TTC549 (cell line): ENCODE results near the gene ITK.
"Not testable (repeated sequence)": the region's sequence is repeated elsewhere in the genome, so short reads cannot be mapped to it uniquely, and the experiment has no call there.

ENCODE experiments used
- FAIRE-seq: peaks from 2 replicates; lab custom pipeline; 2012; peaks lifted over from hg19 to GRCh38; lab: Jason Lieb, UNC

The ITK gene

DNA sequence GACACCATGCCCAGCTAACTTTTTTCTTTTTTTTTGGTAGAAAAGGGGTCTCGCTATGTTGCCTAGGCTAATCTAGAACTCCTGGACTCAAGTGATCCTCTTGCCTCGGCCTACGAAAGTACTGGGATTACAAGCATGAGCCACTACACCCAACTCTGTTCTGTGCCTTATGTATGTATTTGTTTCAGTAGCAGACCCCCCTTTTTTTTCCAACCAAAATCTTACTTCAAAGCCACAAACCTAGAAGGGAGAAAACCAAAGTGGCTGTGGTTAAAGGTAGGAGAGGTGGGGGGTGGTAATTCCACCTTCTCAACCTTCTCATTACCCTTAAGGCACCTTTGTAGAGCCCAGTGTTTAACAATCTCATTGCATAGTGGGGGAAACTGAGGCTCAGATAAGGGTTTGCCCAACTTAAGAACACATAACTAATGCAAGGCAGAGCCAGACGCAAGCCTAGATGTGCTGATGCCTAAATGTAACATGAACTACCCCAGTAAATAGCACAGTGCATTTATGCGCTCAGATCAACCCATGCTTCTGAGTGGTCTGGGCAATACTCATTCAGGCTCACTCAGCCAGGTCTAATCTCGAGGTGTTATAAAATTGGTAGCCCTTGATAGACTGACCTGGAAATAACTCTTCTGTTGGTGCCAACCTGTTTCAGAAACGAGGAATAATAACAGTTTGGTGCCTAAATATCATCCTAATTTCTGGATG, 33.0 kb downstream of the ITK start:
- no peak for FAIRE-seq

DNA sequence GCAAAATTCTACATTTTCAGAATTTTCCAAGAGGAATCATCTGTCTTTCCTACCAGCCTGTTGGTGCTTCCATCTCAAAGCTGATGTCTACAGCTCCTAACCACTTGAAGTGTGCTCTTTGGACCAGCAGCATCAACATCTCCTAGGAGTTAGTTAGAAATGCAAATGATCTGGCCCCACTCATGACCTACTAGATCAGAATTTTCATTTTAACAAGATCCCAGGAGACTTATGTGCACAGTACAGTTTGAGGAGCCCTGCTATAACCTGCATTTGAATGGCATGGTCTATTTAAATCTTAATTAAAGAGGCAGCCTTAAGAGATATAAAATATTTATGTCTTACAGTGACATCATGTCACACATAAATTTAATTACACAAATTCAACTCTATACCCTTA, 33.8 kb downstream of the ITK start:
- no peak for FAIRE-seq

GRCh38 chr5:157214861-157215513, 34.3 kb downstream of the ITK start:
- no peak for FAIRE-seq

DNA sequence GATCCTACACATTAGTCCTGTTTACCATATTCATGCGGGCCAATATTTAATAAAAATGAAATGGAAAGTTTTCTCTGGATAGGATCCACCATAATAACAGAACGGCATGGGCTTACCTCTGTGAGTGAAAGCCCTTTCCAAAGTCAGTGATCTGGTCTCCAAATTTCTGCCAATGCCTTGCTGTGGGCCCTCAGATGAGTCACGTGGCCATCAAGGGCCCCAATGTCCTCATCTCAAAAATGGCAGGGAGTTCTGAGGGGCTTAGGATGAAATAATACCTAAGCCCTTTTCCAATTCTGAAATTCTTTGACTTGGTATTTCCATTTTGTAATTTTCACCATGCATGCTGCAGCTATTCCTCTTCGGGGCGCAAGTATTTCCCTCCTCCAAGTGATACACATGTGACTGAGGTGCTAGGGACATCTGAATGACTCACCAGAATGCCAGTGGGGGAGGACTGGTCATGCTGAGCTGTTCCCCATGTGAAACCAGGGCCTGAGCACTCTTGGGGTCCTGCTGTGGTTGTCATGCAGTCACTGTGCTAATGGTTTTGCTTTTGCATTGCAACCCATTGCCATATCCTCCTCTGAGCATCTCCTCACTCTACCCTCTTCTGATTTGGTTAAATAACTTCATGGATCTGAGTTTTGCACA, 35.0 kb downstream of the ITK start:
- FAIRE-seq: no peak

DNA sequence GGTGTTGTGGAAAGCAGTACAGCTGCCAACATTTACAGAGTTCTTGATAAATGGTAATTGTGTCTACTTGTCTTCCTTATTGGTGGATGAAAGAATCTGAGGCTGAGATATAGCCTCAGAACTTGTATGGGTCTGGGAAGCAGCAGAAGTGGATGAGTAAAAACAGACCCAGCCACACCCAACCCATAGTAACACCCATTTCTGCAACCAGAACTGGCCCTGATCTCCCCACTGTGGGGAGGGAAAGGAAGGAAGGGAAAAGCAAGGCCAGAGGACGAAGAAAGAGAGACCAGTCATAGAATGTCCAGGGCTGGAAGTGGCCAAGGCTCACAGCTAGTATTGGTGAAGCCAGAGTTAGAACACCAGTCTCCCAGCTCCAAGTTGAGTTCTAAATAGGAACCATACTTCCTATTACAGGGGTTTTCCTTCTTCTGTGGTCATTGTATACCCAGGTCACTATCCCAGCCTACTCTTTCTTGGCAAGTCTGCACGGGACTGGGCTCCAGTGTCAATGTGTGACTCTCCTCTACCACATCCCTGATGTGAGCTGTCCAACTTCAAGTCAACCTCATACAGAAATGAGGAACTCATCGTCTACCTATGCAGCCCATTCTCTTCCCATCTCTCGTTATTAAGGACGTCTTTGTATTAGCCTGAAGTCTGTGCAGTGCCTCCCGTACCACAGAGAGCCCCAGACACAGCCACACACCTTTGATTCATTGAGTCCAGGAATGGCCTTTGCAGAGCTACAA, 35.9 kb downstream of the ITK start:
- no peak for FAIRE-seq

DNA sequence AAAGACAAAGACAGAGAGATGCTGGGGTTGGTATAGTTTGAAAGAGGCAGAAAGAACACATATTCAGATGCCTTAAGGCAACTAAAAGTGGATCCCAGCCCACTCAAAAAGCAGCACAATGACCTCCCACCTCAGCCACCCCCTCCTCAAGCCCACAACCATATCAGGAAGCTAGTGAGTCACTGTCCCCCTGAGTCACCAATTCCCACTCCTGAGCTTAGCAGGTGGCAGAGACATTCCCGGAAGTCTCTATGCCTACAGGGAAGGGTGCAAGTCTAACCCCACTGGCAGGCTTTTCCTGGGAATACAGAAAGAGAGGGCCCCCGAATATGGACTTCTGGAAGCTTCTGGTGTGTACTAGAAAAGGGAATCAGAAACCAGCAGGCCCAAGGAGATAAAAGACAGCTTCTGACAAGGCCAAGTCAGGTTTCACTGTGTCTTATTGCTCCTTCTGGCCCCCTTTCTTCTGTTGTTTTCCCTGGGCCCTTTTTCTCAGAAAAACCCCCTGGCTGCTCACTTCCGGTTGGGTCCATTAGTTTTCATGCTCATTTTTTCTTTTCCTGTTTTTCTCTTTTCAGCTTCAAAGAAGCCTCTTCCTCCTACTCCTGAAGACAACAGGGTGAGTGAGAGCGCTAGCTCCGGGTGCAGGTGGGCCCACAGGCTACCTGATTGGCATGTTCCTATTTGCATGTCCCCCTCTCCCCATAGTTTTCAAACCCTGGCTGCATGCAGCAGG, 36.8 kb downstream of the ITK start:
- FAIRE-seq: no peak

DNA sequence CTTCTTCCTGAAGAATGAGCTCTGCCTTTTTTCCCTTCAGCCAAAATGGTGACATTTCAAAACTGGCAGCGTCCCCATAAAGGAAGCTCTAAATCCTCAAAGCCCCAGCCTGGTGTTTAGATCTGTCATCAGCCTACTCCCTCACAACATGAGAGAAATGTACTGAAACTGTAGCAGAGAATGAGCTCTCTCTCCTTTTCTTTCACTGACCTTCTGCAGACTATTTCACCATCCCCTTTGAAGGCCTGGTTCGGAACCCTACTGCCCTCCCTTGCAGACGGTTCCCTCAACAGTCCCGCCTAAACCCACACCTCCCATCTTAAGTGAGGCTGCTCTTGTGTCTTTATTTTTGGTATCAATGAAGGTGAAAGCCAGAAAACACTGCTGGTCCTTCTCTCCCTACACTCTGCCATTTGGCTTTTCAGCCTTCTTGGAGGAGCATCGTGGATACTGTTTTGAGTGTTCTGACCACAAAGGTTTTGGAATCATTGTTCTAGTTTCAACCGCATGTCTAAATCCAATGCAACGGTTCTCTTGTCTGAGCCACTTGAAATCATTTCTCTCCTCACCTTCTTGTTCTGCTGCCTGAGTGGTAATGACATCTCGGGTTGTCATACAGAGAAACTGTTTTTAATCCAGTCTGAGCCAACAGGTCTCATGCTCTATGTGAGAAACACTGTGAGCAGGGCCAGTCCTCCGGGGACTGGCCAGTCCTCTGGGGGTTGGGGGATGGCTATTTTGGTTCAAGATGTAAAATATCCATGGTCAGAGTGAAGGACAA, 39.0 kb downstream of the ITK start:
- FAIRE-seq: no peak

GRCh38 chr5:157221959-157222358, 41.3 kb downstream of the ITK start:
- FAIRE-seq: no peak

GRCh38 chr5:157222506-157223230, 42.0 kb downstream of the ITK start:
- no peak for FAIRE-seq

DNA sequence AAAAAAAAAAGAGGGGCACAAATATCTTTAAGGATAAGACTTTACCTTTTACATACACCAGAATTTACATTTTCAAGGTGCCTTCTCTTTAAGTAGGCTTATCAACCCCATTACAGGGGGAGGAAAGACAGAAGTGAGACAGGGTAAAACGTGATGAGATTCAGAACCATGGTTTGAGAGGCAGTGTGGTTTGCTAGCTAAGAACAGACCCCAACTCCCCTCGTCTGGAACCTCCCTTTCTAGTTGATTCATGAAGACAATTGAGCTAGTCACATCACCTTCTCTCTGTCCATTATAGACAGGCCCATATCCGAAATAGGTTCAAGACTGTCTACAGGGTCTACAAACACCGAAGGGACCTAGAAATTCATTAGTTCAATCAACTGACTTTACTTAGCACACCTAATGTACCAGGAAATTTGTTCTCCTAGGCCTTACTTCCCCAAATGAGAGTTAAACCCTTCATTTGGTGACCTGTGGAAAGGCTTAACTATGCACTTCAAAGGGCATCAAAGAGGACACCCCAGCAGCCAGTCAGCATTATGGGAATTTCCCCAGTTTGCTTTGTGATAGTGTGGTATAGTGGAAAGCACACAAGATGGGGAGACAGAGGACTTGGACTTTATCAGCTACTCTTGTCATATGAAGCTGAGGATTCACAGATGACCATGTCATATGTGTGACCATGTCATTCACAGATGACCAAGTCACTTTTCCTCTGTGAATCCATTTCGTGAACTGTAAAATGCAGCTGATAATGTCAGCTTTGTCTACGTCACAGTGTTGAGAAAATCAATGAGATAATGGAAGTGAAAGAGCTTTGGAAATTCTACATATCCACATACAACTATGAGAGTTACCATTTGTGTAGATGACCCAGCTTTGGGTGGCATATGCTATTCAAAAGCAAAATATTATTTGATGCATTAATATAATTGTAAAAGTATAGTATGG, 45.1 kb downstream of the ITK start:
- FAIRE-seq: no peak

DNA sequence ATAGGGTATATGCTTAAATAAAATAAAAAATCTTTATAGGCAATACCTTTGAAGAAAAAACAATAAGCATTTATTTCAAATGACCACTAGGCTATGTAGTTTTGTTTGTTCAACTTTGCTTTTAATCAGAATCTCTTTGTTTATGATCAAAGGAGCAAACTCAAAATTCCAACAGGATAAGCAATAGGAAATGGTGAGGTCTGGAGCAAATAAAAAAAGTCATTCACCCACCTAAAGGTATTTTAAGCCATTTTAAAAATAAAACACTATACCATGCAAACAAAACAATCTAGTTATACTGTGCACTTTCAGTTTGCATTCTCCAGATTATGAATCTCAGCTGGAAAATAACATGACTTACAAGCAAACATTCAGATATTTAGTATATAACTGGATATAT, 50.0 kb downstream of the ITK start:
- no peak for FAIRE-seq

GRCh38 chr5:157232706-157233105, 52.1 kb downstream of the ITK start:
- FAIRE-seq: no peak

DNA sequence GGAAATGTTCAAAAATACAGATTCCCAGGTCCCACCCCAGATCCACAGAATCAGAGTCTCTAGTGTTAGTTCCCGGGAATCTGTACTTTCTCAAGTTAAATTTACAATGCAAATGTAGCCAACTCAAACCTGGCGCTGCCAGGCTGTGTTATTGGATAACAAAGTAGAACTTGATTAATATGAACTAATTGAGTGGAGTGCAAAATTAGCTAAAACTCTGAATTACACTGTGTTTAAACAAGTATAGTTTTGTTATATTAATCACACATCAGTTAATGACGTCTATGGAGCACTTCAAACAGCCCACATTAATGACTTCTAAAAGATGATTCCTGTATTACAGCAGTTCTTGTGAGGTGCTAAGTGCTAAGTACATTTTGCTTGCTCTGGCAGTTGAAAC, 52.9 kb downstream of the ITK start:
- FAIRE-seq: no peak

GRCh38 chr5:157236423-157236822, 55.8 kb downstream of the ITK start:
- FAIRE-seq: no peak

- FAIRE-seq: no peak
Observed at GRCh38 chr5:157241483-157241882, 60.8 kb downstream of the ITK start.

DNA sequence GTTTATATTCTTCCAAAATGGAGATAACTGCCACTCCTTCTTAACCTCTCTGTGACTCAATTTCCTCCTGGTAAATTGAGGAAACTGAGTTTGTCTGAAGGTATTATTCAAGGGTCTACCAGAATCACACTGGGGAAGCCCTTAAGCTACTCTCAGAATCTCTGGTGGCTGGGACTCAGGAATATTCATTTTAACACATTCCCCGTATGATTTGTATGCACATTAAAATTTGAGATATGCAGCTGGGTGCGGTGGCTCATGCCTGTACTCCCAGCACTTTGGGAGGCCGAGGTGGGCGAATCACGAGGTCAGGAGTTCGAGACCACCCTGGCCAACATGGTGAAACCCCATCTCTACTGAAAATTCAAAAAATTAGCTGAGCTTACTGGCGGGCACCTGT, 64.1 kb downstream of the ITK start:
- FAIRE-seq: not testable (repeated sequence)

DNA sequence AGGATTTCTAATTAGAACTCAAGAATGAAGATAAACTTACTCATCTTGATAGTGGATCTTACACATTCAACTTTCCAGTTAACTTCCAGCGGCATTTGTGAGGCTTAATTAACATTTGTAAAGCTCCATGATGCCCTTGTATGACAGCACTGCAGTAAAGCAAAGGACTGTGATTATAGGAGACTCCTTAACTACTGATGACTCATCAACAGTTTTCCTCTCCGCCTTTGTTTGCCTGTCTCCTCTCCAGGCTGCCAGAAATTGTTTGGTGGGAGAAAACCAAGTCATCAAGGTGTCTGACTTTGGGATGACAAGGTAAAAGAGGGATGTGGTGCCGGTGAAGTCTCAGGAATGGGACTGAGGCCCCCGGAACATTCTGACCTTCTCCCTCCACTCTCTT, 64.8 kb downstream of the ITK start:
- no peak for FAIRE-seq

DNA sequence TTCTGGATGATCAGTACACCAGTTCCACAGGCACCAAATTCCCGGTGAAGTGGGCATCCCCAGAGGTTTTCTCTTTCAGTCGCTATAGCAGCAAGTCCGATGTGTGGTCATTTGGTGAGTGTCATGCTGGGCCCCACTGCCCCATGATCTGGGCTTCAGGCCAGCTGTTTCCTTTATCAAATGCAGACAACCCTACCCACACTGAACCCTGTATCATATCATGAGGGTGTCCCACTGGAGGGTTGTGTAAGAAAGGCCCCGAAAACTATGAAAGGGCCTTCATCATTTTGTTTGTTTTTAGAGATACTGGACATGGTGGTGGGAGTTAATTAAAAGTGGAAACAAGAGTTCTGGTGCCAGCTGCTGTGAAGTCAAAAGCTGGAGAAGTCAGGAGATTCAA, 65.2 kb downstream of the ITK start:
- FAIRE-seq: no peak

DNA sequence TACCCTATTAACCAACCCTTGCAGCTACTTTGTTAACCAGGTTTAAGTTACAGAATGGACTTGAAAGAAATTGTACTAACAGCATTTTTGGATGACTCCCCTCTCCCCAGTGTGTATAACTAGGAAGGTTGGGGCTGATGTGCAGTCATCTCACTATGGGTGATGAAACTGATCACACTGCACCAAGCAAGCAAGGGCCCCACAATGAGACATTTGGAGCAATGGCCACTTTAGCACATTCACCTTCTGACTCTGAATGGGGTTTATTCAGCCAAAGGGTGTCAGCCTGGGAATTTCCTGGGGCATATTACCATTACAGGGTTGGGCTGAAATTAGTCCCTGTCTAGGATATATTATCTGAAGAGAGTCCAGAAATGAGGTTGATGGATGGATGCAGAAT, 66.6 kb downstream of the ITK start:
- FAIRE-seq: no peak
